Cerebellar cortex (tissue), 1 donor: ENCODE results near the gene SDR42E2.
"Not testable (repeated sequence)": the region's sequence is repeated elsewhere in the genome, so short reads cannot be mapped to it uniquely, and the experiment has no call there.

Experiments used
- DNase-seq: peaks from one replicate; pipeline ENCODE4 v3.0.0-alpha.2; 2015; ENCODE audit warnings: low spot score

Gene SDR42E2

DNA sequence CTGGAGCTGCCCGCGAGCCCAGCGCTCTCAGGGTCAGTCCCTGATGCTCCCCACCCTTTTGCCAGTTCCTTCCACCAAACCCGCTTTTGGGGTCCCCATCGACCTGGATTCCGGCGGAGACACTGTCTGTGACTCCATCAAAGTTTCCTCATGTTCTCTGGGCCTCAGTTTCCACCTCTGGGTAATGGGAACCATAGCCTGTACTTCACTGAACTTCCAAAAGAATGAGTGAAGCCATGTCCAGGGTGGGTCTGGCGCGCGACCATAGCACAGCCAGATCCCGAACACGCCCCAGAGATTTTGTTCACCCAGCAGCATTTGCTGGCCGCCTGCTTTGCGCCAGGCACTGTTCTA is 327 bp downstream of the SDR42E2 start:
- no peak for DNase-seq

DNA sequence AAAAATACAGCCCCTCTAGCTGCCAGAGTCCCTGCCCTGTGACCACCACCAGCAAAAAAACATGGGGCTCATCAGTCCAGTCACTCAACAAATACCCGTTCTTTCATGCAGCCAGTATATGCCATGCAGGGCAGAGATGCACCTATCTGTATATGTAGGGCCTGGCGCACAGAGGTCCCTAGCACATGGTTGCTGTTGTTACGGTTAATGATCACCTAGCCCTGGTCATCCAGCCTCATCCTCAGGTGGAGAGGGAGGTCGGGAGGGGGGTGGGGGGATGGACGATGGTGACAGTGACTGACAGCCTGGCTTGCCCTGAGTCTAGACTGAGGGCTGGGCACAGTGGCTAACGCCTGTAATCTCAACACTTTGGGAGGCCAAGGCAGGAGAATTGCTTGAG is 1.5 kb downstream of the SDR42E2 start:
- no peak for DNase-seq

DNA sequence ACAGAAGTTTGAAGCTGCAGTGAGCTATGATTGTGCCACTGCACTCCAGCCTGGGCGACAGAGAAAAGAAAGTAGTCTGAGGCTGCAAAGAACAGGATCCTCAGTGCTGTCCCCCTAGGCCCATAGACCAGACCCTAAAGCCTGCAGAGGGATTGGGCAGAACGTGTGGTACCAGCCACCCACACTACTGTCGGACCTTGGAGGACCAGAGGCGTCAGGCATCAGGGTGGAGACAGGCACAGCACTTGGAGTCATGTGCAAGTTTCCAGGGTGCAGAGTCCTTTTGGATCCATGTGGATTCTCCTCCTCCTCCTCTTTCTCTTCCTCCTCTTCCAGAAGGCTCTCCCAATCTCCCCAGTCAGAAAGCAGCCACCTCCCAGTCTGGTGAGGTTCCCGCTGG is 2.2 kb downstream of the SDR42E2 start:
- no peak for DNase-seq

DNA sequence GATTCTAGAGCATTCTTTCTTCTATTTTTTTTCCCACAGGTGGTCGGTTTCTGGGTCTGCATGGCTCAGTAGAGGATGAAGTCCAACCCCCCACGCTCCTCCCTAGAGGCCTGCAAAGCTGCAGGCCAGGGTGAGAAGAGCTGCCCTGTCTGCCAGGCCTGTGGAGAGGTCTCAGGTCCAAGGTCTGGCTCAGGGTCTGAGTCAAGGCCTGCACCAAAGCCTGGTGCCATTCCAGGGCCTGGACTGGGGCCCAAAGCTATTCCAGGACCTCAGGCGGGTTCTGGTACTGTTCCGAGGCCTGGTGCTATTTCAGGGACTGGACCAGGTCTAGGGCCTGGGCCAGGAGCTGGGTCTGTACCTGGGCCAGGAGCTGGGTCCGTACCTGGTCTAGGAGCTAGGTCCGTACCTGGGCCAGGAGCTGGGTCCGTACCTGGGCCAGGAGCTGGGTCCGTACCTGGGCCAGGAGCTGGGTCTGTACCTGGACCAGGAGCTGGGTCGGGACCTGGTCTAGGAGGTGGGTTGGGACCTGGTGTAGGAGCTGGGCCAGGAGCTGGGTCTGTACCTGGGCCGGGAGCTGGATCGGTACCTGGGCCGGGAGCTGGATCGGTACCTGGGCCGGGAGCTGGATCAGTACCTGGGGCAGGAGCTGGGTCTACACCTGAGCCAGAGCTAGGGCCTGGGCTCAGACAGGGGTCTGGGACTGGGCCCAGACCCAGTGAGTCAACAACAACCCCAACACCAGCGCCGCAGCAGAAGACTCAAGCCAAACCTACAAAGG is 3.4 kb downstream of the SDR42E2 start:
- no peak for DNase-seq

DNA sequence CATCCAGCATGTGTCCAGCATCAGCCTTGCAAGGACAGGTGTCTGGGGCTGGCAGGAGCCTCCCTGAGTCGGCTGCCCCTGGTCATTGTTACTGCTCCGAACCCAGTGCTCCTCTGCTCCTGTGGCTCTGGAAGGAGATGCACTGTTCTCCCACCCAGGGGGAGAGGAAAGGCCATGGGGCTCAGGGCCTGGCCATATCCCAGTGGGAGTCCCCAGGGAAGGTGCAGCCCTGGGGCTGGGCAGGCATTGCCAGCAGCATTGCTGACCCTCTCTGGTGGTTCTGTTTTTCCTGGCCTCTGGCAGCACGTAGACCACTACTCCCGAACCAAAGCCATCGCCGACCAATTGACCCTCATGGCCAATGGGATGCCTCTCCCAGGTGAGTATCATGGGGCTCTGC is 9.6 kb downstream of the SDR42E2 start:
- no peak for DNase-seq

DNA sequence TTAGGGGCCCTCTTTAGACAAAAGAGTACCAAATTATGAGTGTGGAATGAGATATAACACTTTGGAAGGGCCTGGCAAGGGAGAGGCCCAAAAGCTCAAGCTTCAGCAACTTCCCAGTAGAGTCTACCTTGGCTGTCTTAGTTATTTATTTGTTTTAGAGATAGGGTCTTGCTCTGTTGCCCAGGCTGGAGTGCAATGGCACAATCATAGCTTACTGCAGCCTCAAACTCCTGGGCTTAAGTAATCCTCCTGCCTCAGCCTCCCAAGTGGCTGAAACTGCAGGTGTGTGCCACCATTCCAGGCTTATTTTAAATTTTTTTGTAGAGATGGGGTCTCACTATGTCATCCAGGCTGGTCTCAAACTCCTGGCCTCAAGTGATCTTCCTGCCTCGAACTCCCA is 10.3 kb downstream of the SDR42E2 start:
- DNase-seq: not testable (repeated sequence)

DNA sequence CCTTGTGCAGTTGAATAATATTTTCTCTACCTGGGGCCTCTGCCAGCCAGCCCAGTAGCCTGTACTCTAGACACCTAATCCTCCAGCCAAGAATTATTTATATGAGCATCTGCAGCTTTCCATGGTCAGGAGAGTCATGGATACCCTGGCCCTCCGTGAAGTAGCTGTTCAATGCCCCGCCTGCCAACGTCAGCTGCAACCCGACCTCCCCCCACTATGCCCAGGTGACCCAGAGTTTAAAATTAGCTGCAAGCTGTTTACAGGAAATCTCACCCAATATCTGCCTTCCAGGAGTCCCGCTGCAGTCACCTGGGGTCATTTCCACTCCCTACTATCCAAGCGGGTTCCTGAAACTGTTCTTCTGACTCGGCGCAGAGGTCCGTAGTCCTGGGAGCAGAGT is 12.3 kb downstream of the SDR42E2 start:
- no peak for DNase-seq

DNA sequence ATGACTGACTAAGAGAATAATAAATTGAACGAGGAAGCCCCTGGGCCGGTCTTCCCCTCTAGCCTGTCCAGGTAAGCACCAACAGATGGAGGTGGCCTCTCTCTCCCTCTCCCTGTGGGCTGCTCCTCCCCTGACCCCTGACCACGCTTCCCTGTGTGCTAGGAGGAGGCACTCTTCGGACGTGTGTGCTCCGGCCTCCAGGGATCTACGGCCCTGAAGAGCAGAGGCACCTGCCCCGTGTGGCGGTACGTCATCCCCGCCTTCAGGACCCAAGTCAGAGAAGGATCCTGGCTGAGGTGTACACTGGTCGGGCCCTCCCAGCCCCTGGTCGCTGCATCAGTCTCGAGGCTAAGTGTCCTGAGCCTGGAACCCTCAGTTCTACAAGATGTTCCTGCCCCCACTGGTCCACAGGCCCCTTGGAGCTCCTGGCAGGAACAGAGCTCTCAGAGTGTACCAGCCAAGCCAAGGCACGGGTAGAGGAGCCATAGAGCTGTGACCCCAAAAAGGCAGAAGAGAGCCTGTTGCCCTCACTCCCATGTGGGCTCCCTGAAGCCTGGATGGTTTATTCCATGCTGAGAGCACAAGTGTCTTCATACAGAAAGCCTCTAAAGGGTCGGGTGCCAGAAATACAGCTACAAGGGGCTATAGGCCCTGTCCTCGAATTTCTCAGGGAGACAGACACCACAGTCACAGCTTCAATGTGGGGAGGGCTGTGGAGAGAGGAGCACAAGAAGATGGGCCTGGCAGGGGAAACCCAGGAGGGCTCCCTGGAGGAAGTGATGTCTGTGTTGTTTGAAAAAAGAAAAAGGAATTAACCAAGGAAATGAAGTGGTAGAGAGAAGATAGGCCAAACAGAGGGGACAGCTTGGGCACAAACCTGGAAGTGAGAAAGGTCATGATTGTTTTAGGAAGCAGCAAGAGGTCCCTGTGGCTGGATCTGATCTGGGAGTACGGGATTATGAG is 15.9 kb downstream of the SDR42E2 start:
- DNase-seq: no peak

DNA sequence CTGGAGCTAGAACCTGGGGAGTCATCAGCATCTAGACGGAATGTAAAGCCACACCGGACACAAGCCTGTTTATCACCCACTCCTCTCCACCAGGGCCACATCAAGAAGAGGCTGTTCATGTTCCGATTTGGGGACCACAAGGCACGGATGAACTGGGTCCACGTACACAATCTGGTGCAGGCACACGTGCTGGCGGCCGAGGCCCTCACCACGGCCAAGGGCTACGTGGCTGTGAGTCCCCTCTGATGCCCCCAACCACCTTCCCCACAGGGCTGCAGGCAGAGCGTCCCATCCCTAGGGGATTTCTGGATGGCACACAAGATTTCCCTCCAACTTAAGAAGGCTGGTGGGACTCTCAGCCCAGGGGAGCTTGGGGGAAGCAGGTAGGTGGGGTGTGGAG is 19.1 kb downstream of the SDR42E2 start:
- DNase-seq: no peak

DNA sequence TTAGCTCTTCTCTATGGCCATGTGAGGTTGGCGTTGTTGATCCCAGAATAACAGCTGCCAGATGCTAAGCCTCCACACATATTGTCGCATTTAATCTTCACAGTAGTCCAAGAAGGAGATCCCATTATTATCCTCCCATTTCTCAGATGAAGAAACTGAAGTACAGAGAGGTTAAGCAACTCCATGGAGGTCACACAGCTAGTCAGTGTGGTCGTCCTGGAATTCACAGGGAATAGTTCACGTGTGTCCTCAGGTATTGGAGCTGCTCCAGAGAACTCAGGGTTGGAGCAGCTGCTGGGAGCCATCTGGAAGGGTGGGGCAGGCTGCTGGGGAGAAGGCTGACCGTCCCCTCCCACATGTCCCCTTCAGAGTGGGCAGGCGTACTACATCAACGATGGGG is 19.5 kb downstream of the SDR42E2 start:
- no peak for DNase-seq

DNA sequence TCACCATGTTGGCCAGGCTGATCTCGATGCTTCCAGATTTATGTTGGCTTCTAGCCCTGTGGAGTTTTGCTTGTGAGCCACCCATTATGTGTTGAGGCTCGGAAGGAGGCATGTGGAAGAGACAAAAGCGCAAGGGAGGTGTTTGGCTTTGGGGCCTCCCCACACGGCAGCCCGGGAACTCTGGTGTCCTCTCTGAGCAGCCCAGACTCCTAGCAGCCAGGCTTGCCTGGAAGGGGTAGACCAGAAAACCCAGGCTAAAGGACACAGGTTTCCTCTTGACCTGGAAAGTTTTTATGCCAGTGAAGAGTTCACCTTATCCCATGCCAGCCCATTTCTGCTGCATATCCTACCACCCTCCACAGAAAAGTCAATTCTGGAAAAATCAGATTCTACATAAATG is 21.0 kb downstream of the SDR42E2 start:
- DNase-seq: no peak

DNA sequence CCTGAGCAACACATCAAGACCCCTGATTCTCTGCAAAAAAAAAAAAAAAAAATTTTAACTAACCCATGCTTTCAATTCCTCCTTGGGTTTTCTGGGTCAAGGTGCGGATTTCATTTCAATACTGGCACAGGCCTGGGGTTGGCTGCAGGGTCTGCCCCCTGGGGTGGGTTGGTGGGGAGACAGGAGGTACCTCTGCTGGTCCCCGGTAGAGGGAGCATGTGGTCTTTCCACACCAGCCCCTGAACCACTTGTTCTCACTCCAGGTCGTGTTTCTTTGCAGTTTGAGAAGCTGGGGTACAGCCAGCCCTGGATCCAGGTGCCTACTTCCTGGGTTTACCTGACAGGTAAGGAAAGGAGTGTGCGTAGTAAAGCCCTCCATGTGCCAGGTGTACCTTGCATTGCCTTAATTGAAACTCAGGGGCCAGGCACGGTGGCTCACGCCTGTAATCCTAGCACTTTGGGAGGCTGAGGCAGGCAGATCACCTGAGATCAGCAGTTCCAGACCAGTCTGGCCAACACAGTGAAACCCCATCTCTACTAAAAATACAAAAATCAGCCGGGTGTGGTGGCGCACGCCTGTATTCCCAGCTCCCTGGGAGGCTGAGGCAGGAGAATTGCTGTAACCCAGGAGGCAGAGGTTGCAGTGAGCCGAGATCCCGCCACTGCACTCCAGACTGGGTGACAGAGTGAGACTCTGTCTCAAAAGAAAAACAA is 21.8 kb downstream of the SDR42E2 start:
- DNase-seq: no peak

DNA sequence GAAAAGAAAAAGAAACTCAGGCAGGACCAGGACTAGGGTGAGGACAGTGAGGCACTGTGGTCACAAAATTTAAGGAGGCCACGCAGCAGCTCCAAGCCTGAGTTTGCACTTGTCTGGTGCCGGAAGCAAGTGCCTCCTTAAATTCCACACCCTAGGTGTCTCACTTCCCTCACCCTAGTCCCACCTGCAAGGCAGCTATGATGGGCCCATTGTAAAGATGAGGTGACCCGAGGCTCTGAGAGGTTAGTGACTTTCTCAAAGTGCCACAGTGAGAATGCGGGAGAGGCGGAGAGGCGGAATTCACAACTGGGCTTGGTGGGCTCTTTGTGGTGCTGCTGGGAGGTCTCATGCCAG is 22.3 kb downstream of the SDR42E2 start:
- no peak for DNase-seq

DNA sequence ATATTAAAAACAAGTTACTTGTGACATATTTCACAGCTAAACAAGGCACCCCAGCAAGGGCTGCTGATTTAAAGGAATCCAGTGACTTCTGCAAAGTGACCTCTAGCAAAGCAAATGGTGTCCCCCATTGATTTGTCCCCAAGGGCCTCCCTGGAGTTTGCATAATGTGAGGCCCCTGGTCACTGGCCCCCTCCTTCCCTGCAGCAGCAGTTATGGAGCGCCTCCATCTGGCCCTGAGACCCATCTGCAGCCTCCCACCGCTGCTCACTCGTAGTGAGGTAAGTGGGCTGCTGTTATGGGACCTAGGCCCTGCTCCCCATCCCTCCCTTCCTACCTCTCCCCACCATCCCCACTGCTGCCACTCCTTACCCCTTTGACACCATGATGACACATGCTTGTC is 24.2 kb downstream of the SDR42E2 start:
- DNase-seq: no peak

DNA sequence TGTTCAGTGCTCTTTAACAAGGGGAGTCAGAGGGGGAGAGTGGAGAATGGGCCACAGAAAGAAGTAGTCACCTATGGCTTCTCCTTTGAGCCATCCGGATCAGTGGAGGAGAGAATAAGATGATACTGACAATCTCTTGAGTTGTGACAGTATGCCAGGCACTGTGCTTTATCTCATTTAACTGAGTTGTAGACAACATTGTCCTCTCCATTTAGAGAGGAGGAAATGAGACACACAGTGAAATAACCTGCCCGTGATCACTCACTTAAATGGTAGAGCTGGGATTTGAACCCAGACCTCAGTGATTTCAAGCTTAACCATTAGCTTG is 25.9 kb downstream of the SDR42E2 start:
- DNase-seq: no peak

DNA sequence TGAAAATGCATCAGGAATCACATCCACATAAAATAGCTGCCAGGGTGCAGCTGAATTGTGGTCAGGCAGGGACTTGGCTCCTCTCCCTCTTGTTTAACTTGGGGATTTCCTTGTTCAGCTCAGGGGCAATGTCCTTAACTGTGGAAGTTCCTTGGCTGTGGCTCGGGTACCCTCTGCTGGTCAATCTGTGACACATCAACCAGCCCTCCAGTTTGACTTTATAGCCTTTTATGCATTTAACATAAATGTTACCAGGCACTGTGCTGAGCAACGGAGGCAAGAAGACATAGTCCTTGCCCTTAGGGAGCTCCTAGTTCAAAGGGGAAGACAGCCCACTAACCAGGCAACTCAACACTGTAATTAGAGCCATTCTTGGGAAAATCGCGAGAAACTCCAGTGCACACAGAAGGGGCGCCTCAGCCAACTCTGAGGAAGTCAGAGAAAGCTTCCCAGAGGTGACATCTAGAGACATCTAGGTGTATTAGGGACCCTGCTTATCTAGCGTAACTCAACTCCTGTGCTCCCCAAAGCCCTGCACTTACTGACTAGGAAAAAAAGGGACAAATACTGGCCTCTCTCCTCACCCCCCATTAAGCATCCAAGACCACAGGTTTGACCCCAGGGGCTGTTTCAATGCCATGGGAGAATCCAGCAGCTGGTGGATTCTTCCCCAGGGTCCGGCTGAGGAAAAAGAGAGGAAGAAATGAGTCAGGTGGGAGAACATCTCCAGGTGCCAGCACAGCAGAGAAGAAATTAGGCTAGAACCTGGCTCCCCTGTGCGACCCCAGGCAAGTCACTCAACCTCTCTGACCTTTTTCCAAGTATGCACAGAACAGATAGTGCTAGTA is 26.5 kb downstream of the SDR42E2 start:
- DNase-seq: peak; percentile 84

DNA sequence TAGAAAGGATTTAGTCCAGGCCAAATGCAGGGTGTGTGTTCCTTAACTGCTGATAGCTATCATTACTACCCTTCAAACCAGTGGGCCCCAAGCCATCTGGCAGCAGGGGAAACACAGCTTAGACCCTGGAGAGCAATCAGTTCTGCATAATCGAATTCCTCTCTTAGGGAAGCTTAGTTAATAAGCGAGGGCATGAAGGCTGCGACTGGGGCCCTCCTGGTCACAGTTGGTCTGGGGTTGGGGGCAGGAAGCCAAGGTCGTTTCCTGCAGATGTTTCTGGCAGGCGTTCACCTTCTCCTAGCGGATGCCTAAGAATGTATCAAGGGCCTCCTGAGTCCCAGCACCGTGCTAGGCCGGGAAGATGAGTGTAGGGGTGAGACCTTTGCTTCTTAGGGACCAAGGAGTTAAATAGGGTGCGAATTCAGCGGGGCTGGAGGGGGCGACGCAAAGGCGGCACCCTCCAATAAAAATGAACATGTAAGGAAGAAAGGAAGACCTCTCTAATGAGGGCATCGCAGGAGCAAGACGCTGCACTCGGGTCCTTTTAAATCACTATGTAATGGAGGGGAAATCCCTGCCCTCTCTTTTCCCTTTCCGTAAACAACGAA is 27.3 kb downstream of the SDR42E2 start:
- DNase-seq: no peak

DNA sequence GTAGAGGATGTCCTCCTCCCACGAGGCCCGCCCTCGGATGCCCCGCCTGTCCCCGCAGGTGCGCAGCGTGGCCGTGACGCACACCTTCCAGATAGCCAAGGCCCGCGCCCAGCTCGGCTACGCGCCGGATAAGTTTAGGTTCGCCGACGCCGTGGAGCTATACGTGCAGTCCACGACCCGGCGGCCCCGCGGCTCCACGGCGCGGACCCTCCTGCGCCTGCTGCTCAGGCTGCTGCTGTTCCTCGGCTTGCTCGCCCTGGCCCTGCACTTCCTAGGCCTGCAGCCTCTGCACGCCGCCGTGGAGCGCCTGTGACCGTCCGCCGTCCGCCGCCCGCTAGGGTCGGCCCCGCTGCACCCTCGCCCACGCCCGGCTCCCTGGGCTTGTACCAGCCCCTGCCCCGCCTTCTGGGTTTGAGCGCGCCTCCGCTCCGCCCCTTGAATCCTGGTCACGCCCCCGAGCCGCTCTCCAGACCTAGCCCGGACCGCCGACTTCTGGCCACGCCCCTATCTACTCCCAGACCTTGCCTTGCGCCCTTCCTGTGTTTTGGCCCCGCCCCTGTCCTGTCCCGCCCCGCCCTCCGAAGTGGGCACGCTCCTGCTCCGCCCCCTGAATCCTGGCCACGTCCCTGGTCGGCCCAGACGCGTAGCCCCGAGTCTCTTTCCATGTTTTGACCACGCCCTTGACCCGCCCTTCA is 27.9 kb downstream of the SDR42E2 start:
- DNase-seq: peak; percentile 71

DNA sequence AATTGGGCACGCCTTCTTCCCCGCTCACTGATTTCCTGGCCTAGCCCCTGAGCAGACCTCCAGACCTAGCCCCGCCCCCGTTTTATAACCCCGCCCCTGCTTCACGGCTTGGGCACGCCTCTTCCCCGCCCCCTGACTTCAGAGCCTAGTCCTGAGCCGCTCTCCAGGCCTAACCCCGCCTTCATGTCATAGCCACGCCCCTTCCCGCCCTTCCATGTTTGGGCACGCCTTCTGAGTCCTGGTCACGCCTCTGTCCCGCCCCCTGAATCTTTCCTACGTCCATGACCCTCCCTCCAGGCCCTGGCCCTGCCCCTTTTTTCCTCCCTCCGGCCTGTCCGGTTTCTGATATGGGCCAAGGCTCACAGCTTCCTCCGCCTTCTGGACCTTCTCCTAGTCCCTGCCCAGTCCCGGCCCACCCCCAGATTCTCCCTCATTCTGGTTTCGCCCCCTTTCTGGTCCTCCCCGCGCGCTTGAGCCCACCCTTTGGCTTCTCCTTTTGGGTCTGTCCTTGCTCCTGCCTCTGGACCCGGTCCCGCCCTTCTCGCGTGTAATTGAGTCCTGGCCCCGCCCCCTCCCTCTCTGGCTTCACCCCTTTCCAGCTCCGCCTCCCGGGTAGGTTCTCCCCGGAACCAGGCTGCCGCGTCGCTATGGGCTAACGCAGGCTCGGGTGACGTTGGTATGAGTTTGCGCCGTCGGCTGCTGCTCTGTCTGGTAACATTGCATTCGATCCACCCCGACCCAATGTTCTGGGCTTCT is 28.6 kb downstream of the SDR42E2 start:
- DNase-seq: peak; percentile 100
